Right lobe of liver (tissue), 6 donors: Measurements from ENCODE around the gene OTUD7B. TPM values are rescaled to one million over a fixed set of nuclear protein-coding genes. Genes with fewer than 3 reads are reported as not detected.
"Not testable (repeated sequence)": the region's sequence is repeated elsewhere in the genome, so short reads cannot be mapped to it uniquely, and the experiment has no call there.

Source experiments
- ATAC-seq, 4 donors: fragments of 200-7000 bp; cut with Tn5 transposase; one replicate each; pipeline ENCODE4 v1.9.1; 2020; ENCODE audit warnings: mild to moderate bottlenecking in 4 of 4, moderate library complexity in 4 of 4
- DNase-seq, 3 donors: peaks; one replicate each; pipeline ENCODE4 v3.0.0-alpha.2; 2020
- H3K27ac ChIP-seq, 3 donors: fragments of 200-600 bp; one replicate each; pipeline ENCODE4 v1.8.0; 2022
- H3K27me3 ChIP-seq, 2 donors: fragments of 200-600 bp; one replicate each; pipeline ENCODE4 v1.8.0; 2022
- H3K36me3 ChIP-seq, 4 donors: fragments of 200-600 bp; sonication (generic) in 1 of 4; one replicate each; pipeline versions ENCODE4 v1.5.1 to v1.8.0; 2017 to 2022; ENCODE audit warnings: control low read depth in 1 of 4
- H3K4me1 ChIP-seq, 4 donors: fragments of 200-600 bp; sonication (generic) in 1 of 4; one replicate each; pipeline versions ENCODE4 v1.5.1 to v1.8.0; 2017 to 2022; ENCODE audit warnings: control low read depth in 1 of 4
- H3K4me3 ChIP-seq, 3 donors: fragments of 200-600 bp; one replicate each; pipeline ENCODE4 v1.8.0; 2022
- H3K9me3 ChIP-seq, 4 donors: fragments of 200-600 bp; sonication (generic) in 1 of 4; one replicate each; pipeline versions ENCODE4 v1.5.1 to v1.8.0; 2017 to 2022; ENCODE audit warnings: control low read depth in 1 of 4
- POLR2A ChIP-seq: fragments of 450-650 bp; IDR thresholded peaks from one replicate; pipeline ENCODE4 v1.6.1; 2017; ENCODE audit warnings: antibody characterized with exemption, mild to moderate bottlenecking
- WGBS: methylation state at CpG from one replicate; pipeline ENCODE4 v1.1.6; 2018; ENCODE audit warnings: low coverage, low lambda C conversion rate; ENCODE audit not compliant: insufficient coverage; ENCODE audit errors: missing lambda C conversion rate; 5-methylcytosine and 5-hydroxymethylcytosine counted together
- intact Hi-C, 2 donors: fragments of 100-400 bp; cut with DNase I; formaldehyde crosslinking; loops; one replicate each; pipeline versions ENCODE4 v1.11.2 to v1.14.1; 2022
- long read RNA-seq: library from polyadenylated mRNA; unstranded; transcript quantifications from one replicate; pipeline ENCODE4 v2.0.0, GENCODE V29; 2019
- total RNA-seq, 6 experiments: library from RNA; depleted of rRNA in 2 of 6; stranded (reverse); fragments of >200 nt in 2 of 6; fragmentation: NEBNext Ultra II Directional in 3 of 6; extraction: Animal tissue kit (Norgen Biotek cat#: 25700) in 3 of 6; gene quantifications; one replicate each; pipeline versions ENCODE4 v1.1.0 to v1.2.4, GENCODE V29; 2016 to 2023
- TF ChIP-seq, protein P1 (sequence below), 4 donors: fragments of 200-600 bp in 3 of 4; fragments of 450-650 bp in 1 of 4; IDR thresholded peaks; one replicate each; pipeline versions ENCODE4 v1.5.1 to v1.8.0; 2016 to 2022; ENCODE audit warnings: antibody characterized with exemption in 4 of 4, mild to moderate bottlenecking in 2 of 4
- donor health status: DM: no; HTN: yes; CAD: no.
- donor health status: DM: no; HTN: no; CAD: no.
- donor health status: DM: no; HTN: no; CAD: no.
- donor health status: DM: no; HTN: yes; CAD: no.
- donor health status: DM: no; HTN: yes; CAD: no.

The OTUD7B gene
- total RNA-seq = 10 to 100 TPM in 5 of 6 experiments, 1 to 10 TPM in 1; 9.1 to 22.3 (median 16.8) TPM
- long read RNA-seq, partial matches to known transcripts = 0 of 2 reads
- long read RNA-seq, other reads (novel, unspliced or antisense) = 2 of 2 reads

DNA sequence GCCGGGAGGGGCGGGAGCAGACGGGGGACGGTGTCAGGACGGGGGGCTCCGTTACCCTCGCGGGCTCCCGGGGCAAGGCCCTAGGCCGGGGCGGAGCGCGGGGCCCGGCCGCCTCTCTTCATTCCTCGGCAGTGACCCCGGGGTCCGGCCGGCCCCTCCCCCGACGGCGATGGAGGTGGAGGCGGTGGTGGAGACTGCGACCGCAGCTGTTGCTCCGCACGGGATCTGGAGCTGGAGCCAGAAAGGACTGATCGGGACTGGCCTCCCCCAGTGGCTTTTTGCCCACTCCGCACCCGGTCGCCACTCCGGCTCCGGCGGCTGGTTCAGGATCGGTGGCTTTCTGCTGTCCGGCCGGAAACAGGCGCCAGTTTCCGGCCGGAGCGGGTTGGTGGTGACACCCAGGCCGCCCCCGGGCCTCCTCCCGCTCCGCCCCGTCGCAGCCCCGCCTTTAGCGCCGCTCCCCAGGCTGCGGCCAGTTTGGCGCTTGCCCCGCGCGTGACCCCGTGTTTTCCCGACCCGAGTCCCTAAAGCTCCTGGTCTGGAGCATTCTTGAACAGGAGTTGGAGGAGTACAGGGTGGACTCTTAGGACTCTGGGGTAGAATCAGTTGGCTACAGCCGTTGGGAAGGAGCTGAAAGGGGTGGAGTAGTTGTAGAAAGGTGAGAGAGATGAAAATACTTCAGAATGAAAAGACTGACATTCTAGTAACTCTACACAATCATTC, at the start of gene OTUD7B:
Gene OTUD7B, minus strand, starts transcription at position 334 of the 723 bp plus-strand sequence. CDS start 33,216 bp downstream, outside the sequence.
- H3K36me3 ChIP-seq = no peaks in the 10 kb centered on the region
- ATAC-seq (peak; percentile 90 to 96 (median 93)), DNase-seq (peak; percentile 91 to 94 (median 91))
- peak within 1 kb of the TSS; percentile 95 to 97 (median 97) for H3K27ac ChIP-seq
- intact Hi-C loops = no loop called here
- H3K4me1 ChIP-seq = peaks cover 0 to 20% (median 4%) of the 10 kb centered on the region in 4 donors
- H3K4me3 ChIP-seq = peak within 1 kb of the TSS; percentile 74 to 91 (median 77)
- TF ChIP-seq, protein P1, sequence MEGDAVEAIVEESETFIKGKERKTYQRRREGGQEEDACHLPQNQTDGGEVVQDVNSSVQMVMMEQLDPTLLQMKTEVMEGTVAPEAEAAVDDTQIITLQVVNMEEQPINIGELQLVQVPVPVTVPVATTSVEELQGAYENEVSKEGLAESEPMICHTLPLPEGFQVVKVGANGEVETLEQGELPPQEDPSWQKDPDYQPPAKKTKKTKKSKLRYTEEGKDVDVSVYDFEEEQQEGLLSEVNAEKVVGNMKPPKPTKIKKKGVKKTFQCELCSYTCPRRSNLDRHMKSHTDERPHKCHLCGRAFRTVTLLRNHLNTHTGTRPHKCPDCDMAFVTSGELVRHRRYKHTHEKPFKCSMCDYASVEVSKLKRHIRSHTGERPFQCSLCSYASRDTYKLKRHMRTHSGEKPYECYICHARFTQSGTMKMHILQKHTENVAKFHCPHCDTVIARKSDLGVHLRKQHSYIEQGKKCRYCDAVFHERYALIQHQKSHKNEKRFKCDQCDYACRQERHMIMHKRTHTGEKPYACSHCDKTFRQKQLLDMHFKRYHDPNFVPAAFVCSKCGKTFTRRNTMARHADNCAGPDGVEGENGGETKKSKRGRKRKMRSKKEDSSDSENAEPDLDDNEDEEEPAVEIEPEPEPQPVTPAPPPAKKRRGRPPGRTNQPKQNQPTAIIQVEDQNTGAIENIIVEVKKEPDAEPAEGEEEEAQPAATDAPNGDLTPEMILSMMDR (IDR thresholded peaks at IDR 0.05) = peak in 2 of 4 donors; percentile 9 to 10
- TF ChIP-seq POLR2A = peak; percentile 92
- WGBS = 0% methylated on average over 21 of the region's 59 CpGs
- H3K9me3 ChIP-seq = no peaks in the 10 kb centered on the region
- no peaks in the 10 kb centered on the region for H3K27me3 ChIP-seq

DNA sequence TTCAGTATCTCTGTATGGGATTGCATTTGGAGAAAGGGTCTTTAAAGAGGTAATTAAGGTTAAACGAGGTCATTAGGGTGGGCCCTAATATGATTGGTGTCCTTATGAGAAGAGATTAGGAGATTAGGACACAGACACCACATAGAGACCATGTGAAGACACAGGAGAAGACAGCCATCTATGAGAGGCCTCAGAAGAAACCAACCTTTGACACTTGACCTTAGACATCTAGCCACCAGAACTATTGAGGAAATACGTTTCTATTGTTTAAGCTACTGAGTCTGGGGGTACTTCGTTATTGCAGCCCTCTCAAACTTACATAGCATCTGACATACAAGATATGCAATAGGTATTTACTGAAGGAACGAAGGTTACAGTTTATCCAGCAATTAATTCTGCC, 49.7 kb upstream of the OTUD7B start:
- ATAC-seq = no peak
- TF ChIP-seq, protein P1 (IDR thresholded peaks at IDR 0.05) = no peak
- no peak for TF ChIP-seq POLR2A
- Histone ChIP-seq H3K4me3 (no peak overlapping the region), H3K27me3 (no peaks in the 10 kb centered on the region), H3K4me1 (no peaks in the 10 kb centered on the region), H3K9me3 (no peaks in the 10 kb centered on the region), H3K36me3 (no peaks in the 10 kb centered on the region), H3K27ac (no peak overlapping the region)
- intact Hi-C loops = no loop called here
- DNase-seq = no peak
- WGBS = 49% methylated on average over 4 of the region's 4 CpGs

DNA sequence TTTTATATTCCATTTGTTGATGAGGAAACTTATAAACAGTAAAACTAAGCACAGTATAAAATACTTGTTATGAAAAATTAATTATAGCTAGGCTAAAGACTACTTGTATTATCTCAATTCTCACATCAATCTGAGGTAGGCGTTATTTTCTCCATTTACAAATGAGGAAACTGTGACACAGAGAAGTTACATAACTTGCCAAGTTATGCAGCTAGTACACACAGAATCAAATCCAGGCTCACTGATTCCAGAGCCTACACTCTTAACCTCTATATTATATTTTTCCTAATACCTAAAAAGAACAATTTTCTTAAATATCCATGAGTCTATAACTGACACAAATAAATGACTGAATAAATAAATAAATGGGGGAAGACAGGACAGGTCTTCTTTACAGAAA, 45.9 kb upstream of the OTUD7B start:
- H3K4me1 ChIP-seq = no peaks in the 10 kb centered on the region
- intact Hi-C loops = loop anchor here in 1 of 2 donors (10.0 kb wide), 1 partner anchor 92 kb away; no protein-coding TSS in a partner anchor
- no peak overlapping the region for H3K4me3 ChIP-seq
- no peaks in the 10 kb centered on the region for H3K9me3 ChIP-seq
- H3K36me3 ChIP-seq = no peaks in the 10 kb centered on the region
- no peak overlapping the region for H3K27ac ChIP-seq
- DNase-seq = no peak
- TF ChIP-seq, protein P1 (IDR thresholded peaks at IDR 0.05) = no peak
- no peak for TF ChIP-seq POLR2A
- ATAC-seq = no peak
- WGBS = 64% methylated on average over 1 of the region's 1 CpG
- no peaks in the 10 kb centered on the region for H3K27me3 ChIP-seq

DNA sequence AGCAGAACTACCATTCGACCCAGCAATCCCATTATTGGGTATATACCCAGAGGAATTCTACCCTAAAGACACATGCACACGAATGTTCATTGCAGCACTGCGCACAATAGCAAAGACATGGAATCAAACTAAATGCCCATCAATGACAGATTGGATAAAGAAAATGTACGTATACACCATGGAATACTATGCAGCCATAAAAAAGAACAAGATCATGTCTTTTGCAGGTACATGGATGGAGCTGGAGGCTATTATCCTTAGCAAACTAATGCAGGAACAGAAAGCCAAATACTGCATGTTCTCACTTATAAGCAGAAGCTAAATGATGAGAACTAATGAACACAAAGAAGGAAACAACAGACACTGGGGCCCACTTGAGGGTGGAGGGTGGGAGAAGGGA, 45.0 kb upstream of the OTUD7B start:
- intact Hi-C loops = loop anchor here in 1 of 2 donors (10.0 kb wide), 1 partner anchor 91 kb away; no protein-coding TSS in a partner anchor

DNA sequence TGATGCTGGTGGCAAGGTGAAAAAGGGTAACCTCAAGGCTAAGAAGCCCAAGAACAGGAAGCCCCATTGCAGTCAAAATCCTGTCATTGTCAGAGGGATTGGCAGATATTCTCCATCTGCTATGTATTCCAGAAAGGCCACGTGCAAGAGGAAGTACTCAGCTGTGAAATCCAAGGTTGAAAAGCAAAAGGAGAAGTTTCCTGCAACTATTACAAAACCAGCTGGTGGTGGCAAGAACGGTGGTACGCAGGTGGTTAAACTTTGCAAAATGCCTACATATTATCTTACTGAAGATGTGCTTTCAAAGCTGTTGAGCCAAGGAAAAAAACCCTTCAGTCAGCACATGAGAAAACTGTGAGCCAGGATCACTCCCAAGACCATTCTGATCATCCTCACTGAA, 43.4 kb upstream of the OTUD7B start:
- no peak for TF ChIP-seq POLR2A
- TF ChIP-seq, protein P1 (IDR thresholded peaks at IDR 0.05) = no peak
- no peaks in the 10 kb centered on the region for H3K9me3 ChIP-seq
- no peak for DNase-seq
- ATAC-seq = no peak
- no peak overlapping the region for H3K4me3 ChIP-seq
- H3K27ac ChIP-seq = no peak overlapping the region
- WGBS = 43% methylated on average over 3 of the region's 3 CpGs
- no peaks in the 10 kb centered on the region for H3K27me3 ChIP-seq
- intact Hi-C loops = loop anchor here in 1 of 2 donors (10.0 kb wide), 1 partner anchor 89 kb away; no protein-coding TSS in a partner anchor
- peaks cover 0 to 6% (median 0%) of the 10 kb centered on the region in 4 donors for H3K4me1 ChIP-seq
- H3K36me3 ChIP-seq = no peaks in the 10 kb centered on the region

More for the DNA sequence above, 45.0 kb upstream of the OTUD7B start:
- not testable (repeated sequence) for H3K36me3 ChIP-seq, H3K4me3 ChIP-seq, H3K27ac ChIP-seq, H3K4me1 ChIP-seq, DNase-seq, H3K9me3 ChIP-seq, H3K27me3 ChIP-seq, ATAC-seq
- 85% methylated on average over 4 of the region's 4 CpGs for WGBS

DNA sequence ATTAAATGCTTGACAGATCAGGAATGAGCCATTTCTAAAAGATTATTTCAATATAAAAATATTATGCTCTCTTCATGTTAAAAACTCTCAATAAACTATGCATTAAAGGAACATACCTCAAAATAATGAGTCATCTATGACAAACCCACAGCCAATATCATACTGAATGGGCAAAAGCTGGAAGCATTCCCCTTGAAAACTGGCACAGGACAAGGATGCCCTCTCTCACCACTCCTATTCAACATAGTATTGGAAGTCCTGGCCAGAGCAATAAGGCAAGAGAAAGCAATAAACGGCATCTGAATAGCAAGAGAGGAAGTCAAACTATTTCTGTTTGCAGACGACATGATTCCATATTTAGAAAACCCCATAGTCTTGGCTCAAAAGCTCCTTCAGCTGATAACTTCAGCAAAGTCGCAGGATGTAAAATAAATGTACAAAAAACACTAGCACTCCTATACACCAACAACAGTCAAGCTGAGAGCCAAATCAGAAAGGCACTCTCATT, 41.4 kb upstream of the OTUD7B start:
- intact Hi-C loops = loop anchor here in 1 of 2 donors (10.0 kb wide), 1 partner anchor 87 kb away; no protein-coding TSS in a partner anchor

More for the DNA sequence above, 41.4 kb upstream of the OTUD7B start:
- H3K9me3 ChIP-seq, H3K27ac ChIP-seq, H3K4me1 ChIP-seq, ATAC-seq, DNase-seq, H3K36me3 ChIP-seq, H3K4me3 ChIP-seq, H3K27me3 ChIP-seq: not testable (repeated sequence)
- WGBS = 56% methylated on average over 3 of the region's 3 CpGs
